Measurements from ENCODE around the gene KCNMB2.

GRCh38 chr3:178735032-178735674 is 198.9 kb downstream of the KCNMB2 start:
- TF ChIP-seq POLR2AphosphoS5 (IDR thresholded peaks at IDR 0.05; ENCODE audit: borderline replicate concordance, low read depth, low read length) (no peak), EZH2 (IDR thresholded peaks at IDR 0.05) (no peak)

Data from SK-N-MC (cell line).